IMR-90 (cell line): ENCODE measurements around the gene KNG1. TPM values are rescaled to one million over a fixed set of nuclear protein-coding genes. Genes with fewer than 3 reads are reported as not detected.

Source experiments
- ATAC-seq: fragments of 200-7000 bp; cut with Tn5 transposase; 2 replicates; pipeline ENCODE4 v1.9.1; 2020; ENCODE audit warnings: low read depth, mild to moderate bottlenecking, moderate library complexity
- BruUV-seq: library from RNA; stranded (reverse); fragments of 400-500 nt; replicated peaks from 2 replicates; lab custom pipeline; 2021; lab: Mats Ljungman, UMichigan
- CTCF ChIA-PET: fragments of 300-600 bp; formaldehyde crosslinking; extraction: SDS; loops from one replicate; lab custom pipeline; 2021; ENCODE audit warnings: antibody characterized with exemption; lab: Yijun Ruan, JAX
- POLR2A ChIA-PET: fragments of 300-600 bp; sonication (Branson Sonifier 250); formaldehyde crosslinking; loops from one replicate; lab custom pipeline; 2022; ENCODE audit warnings: antibody characterized with exemption; ENCODE audit not compliant: unreplicated experiment; lab: Charles Lee
- DNase-seq: peaks from one replicate; pipeline ENCODE4 v3.0.0; 2013
- H2AFZ ChIP-seq: replicated peaks from 2 replicates; pipeline ENCODE3; 2013; ENCODE audit warnings: low read length, mild to moderate bottlenecking; ENCODE audit not compliant: poor library complexity
- H2AK5ac ChIP-seq: 2 replicates; pipeline ENCODE4 v1.6.1; 2013; ENCODE audit warnings: low read depth, low read length, inconsistent platforms
- H2AK9ac ChIP-seq: replicated peaks from 2 replicates; pipeline ENCODE3; 2013; ENCODE audit warnings: mild to moderate bottlenecking, low read depth, low read length, moderate library complexity; ENCODE audit not compliant: poor library complexity
- H2BK120ac ChIP-seq: 2 replicates; pipeline ENCODE4 v1.6.1; 2013; ENCODE audit warnings: low read depth, low read length, inconsistent platforms
- H2BK15ac ChIP-seq: 3 replicates; pipeline ENCODE4 v1.6.1; 2013; ENCODE audit warnings: low read depth, low read length, inconsistent platforms
- H2BK20ac ChIP-seq: 2 replicates; pipeline ENCODE4 v1.6.1; 2013; ENCODE audit warnings: low read depth, mild to moderate bottlenecking, inconsistent platforms, low read length, moderate library complexity
- H2BK5ac ChIP-seq: 2 replicates; pipeline ENCODE4 v1.6.1; 2013; ENCODE audit warnings: mild to moderate bottlenecking, low read depth, low read length, inconsistent platforms; ENCODE audit not compliant: poor library complexity, severe bottlenecking
- H3K14ac ChIP-seq: replicated peaks from 2 replicates; pipeline ENCODE4 v1.6.1; 2013; ENCODE audit warnings: low read depth, low read length, inconsistent platforms
- H3K18ac ChIP-seq: 2 replicates; pipeline ENCODE4 v1.6.1; 2013; ENCODE audit warnings: low read depth, low read length, control low read depth
- H3K23ac ChIP-seq: 2 replicates; pipeline ENCODE4 v1.6.1; 2013; ENCODE audit warnings: low read depth, low read length, inconsistent platforms
- H3K27ac ChIP-seq: 2 replicates; pipeline ENCODE4 v1.5.1; 2013; ENCODE audit warnings: mild to moderate bottlenecking, control low read depth, low read length; ENCODE audit not compliant: insufficient read depth
- H3K27me3 ChIP-seq: 2 replicates; pipeline ENCODE4 v1.6.1; 2013; ENCODE audit warnings: low read length; ENCODE audit not compliant: control insufficient read depth, insufficient read depth
- H3K36me3 ChIP-seq: 2 replicates; pipeline ENCODE4 v1.6.1; 2013; ENCODE audit warnings: low read length, mixed read lengths; ENCODE audit not compliant: control insufficient read depth, insufficient read depth
- H3K4ac ChIP-seq: 2 replicates; pipeline ENCODE4 v1.6.1; 2013; ENCODE audit warnings: low read depth, low read length, inconsistent platforms
- H3K4me1 ChIP-seq: 2 replicates; pipeline ENCODE4 v1.6.1; 2013; ENCODE audit warnings: low read length, mixed read lengths; ENCODE audit not compliant: control insufficient read depth, insufficient read depth
- H3K4me2 ChIP-seq: 2 replicates; pipeline ENCODE4 v1.6.1; 2013; ENCODE audit warnings: low read depth, mild to moderate bottlenecking, control low read depth, low read length, moderate library complexity
- H3K4me3 ChIP-seq: 2 replicates; pipeline ENCODE4 v1.5.1; 2013; ENCODE audit warnings: low read depth, mild to moderate bottlenecking, control low read depth, low read length, moderate library complexity; ENCODE audit not compliant: insufficient read depth
- H3K56ac ChIP-seq: 2 replicates; pipeline ENCODE4 v1.6.1; 2013; ENCODE audit warnings: low read length, inconsistent platforms; ENCODE audit not compliant: insufficient read depth; ENCODE audit errors: extremely low read depth
- H3K79me1 ChIP-seq, 2 experiments: 2 replicates each; pipeline ENCODE4 v1.6.1; 2013; ENCODE audit warnings: low read length in 2 of 2, inconsistent platforms in 1 of 2, low read depth in 1 of 2
- H3K9ac ChIP-seq: 2 replicates; pipeline ENCODE4 v1.6.1; 2013; ENCODE audit warnings: low read depth, low read length, control low read depth
- H3K9me1 ChIP-seq: 2 replicates; pipeline ENCODE4 v1.6.1; 2013; ENCODE audit warnings: low read length, inconsistent platforms; ENCODE audit not compliant: insufficient read depth
- H3K9me3 ChIP-seq: 2 replicates; pipeline ENCODE4 v1.6.1; 2013; ENCODE audit warnings: low read length; ENCODE audit not compliant: control insufficient read depth, insufficient read depth
- H4K20me1 ChIP-seq: 2 replicates; pipeline ENCODE4 v1.6.1; 2013; ENCODE audit warnings: low read length, inconsistent platforms; ENCODE audit not compliant: insufficient read depth
- H4K5ac ChIP-seq: 2 replicates; pipeline ENCODE4 v1.6.1; 2013; ENCODE audit warnings: mild to moderate bottlenecking, low read depth, low read length, control low read depth
- H4K8ac ChIP-seq, 2 experiments: 2 replicates each; pipeline ENCODE4 v1.6.1; 2013; ENCODE audit warnings: low read depth in 2 of 2, low read length in 2 of 2, control low read depth in 1 of 2, inconsistent platforms in 1 of 2
- H4K91ac ChIP-seq: 2 replicates; pipeline ENCODE4 v1.6.1; 2013; ENCODE audit warnings: low read depth, low read length, inconsistent platforms; ENCODE audit not compliant: insufficient read depth
- CHD1 ChIP-seq: IDR thresholded peaks from 2 replicates; pipeline ENCODE4 v1.6.1; 2012; ENCODE audit warnings: low read depth, low read length, improper control_type of control experiment
- ELK1 ChIP-seq: fragments of 150-350 bp; IDR thresholded peaks from 2 replicates; pipeline ENCODE4 v1.6.1; 2016; ENCODE audit warnings: low read depth, mild to moderate bottlenecking, low read length, moderate library complexity, borderline replicate concordance
- MXI1 ChIP-seq: IDR thresholded peaks from 2 replicates; pipeline ENCODE4 v1.6.1; 2012; ENCODE audit warnings: low read depth, mild to moderate bottlenecking, low read length, moderate library complexity, borderline replicate concordance
- NFE2L2 ChIP-seq: fragments of 150-350 bp; IDR thresholded peaks from 2 replicates; pipeline ENCODE4 v1.6.1; 2016; ENCODE audit warnings: low read depth, mild to moderate bottlenecking, low read length
- POLR2A ChIP-seq: IDR thresholded peaks from 2 replicates; pipeline ENCODE4 v1.6.1; 2012; ENCODE audit warnings: mild to moderate bottlenecking, low read depth, low read length
- RAD21 ChIP-seq: IDR thresholded peaks from 2 replicates; pipeline ENCODE4 v1.6.1; 2012; ENCODE audit warnings: low read length, improper control_type of control experiment
- RCOR1 ChIP-seq: IDR thresholded peaks from 2 replicates; pipeline ENCODE4 v1.6.1; 2012; ENCODE audit warnings: mild to moderate bottlenecking, low read length, improper control_type of control experiment; ENCODE audit not compliant: insufficient replicate concordance
- RFX5 ChIP-seq: IDR thresholded peaks from 2 replicates; pipeline ENCODE4 v1.8.0; 2012; ENCODE audit warnings: low read depth, mild to moderate bottlenecking, low read length, moderate library complexity
- SMC3 ChIP-seq: fragments of 150-350 bp; IDR thresholded peaks from 2 replicates; pipeline ENCODE4 v1.6.1; 2016; ENCODE audit warnings: low read depth, mild to moderate bottlenecking, antibody characterized with exemption, low read length, moderate library complexity
- WGBS, 2 experiments: methylation state at CpG; one replicate each; pipeline versions ENCODE4 v1.1.5 to v1.1.7; 2013; ENCODE audit warnings: missing lambda C conversion rate in 2 of 2; ENCODE audit not compliant: insufficient read length in 1 of 2; ENCODE audit errors: extremely low coverage in 2 of 2; 5-methylcytosine and 5-hydroxymethylcytosine counted together
- dilution Hi-C: fragments of 300-500 bp; cut with HindIII; formaldehyde crosslinking; loops from one replicate; pipeline ENCODE4 v1.14.3; 2018; ENCODE audit warnings: low sequenced_read_pairs; ENCODE audit not compliant: unreplicated experiment
- in situ Hi-C: fragments of 300-500 bp; cut with MboI; formaldehyde crosslinking; loops from 3 replicates; pipeline ENCODE4 v1.14.3; 2019; ENCODE audit warnings: low sequenced_read_pairs, inconsistent platforms, mixed read lengths
- intact Hi-C: fragments of 100-400 bp; cut with micrococcal nuclease; formaldehyde crosslinking; loops from 2 replicates; pipeline ENCODE4 v1.10.0; 2022
- polyA plus RNA-seq, 3 experiments: library from polyadenylated mRNA; depleted of rRNA; stranded (reverse); fragments of >200 nt; gene quantifications; 2 replicates each; pipeline ENCODE4 v1.2.3, GENCODE V29; 2012; ENCODE audit warnings: low replicate concordance in 1 of 3
- total RNA-seq: library from RNA; depleted of rRNA; stranded (reverse); fragments of >200 nt; gene quantifications from 2 replicates; pipeline ENCODE4 v1.2.3, GENCODE V29; 2012

KNG1 gene
- total and polyA plus RNA-seq, 2 of the 4 experiments (the other 2 are of a cell fraction) = not detected

- Histone ChIP-seq H4K20me1 (no peaks in the 10 kb centered on the region), H2AFZ (no peak overlapping the region), H2AK9ac (no peak overlapping the region), H4K8ac (no peak overlapping the region), H2BK5ac (no peak overlapping the region), H3K9me1 (no peaks in the 10 kb centered on the region), H3K9me3 (no peaks in the 10 kb centered on the region), H3K18ac (no peak overlapping the region), H2AK5ac (no peak overlapping the region), H3K23ac (no peak overlapping the region), H3K36me3 (no peaks in the 10 kb centered on the region), H3K14ac (no peak overlapping the region), H2BK15ac (no peak overlapping the region), H3K4ac (no peak overlapping the region), H3K4me2 (no peak overlapping the region), H3K4me3 (no peak overlapping the region), H3K79me1 (no peaks in the 10 kb centered on the region), H3K4me1 (no peaks in the 10 kb centered on the region), H2BK20ac (no peak overlapping the region), H3K9ac (no peak overlapping the region), H3K56ac (no peak overlapping the region), H4K91ac (no peak overlapping the region), H3K27me3 (peaks cover 7% of the 10 kb centered on the region), H2BK120ac (no peak overlapping the region), H3K27ac (no peak overlapping the region), H4K5ac (no peak overlapping the region)
- no peak for ATAC-seq
- intact Hi-C loops (no loop called here), in situ Hi-C loops (no loop called here), dilution Hi-C loops (no loop called here)
- DNase-seq = no peak
- no TSS peak for BruUV-seq
- CTCF ChIA-PET = no interaction called here
- WGBS, 2 experiments = no CpG with 5 or more reads among the region's 4 CpGs
- POLR2A ChIA-PET = no interaction called here
- TF ChIP-seq MXI1 (no peak), NFE2L2 (no peak), SMC3 (no peak), RFX5 (no peak), RCOR1 (no peak), ELK1 (no peak), RAD21 (no peak), CHD1 (no peak), POLR2A (no peak)
Observed at GRCh38 chr3:186732169-186732766, 15.1 kb downstream of the KNG1 start.
